ENCODE results near the gene SEMA4B.

Gene SEMA4B

GRCh38 chr15:90201944-90202375 is 830 bp downstream of the SEMA4B start:
- TF ChIP-seq EGR1 (IDR thresholded peaks at IDR 0.05) = no peak
- TF ChIP-seq ZBTB7A (IDR thresholded peaks at IDR 0.05; ENCODE audit: low read depth) = 0 out of 2 replicates have a peak, but pooled peaks have one; percentile 32
- TF ChIP-seq EP300 (IDR thresholded peaks at IDR 0.05; ENCODE audit: borderline replicate concordance) = no peak

- no peak for TF ChIP-seq TCF12 (IDR thresholded peaks at IDR 0.05; ENCODE audit: low read depth)
- no peak for TF ChIP-seq YY1 (IDR thresholded peaks at IDR 0.05; ENCODE audit: low read depth)
- no peak for TF ChIP-seq EGR1 (IDR thresholded peaks at IDR 0.05)
- no peak for TF ChIP-seq TAF1 (IDR thresholded peaks at IDR 0.05; ENCODE audit: low read depth)
- TF ChIP-seq ZBTB7A (IDR thresholded peaks at IDR 0.05; ENCODE audit: low read depth) = no peak
- TF ChIP-seq CREB1 (IDR thresholded peaks at IDR 0.05; ENCODE audit: low read depth) = no peak
- no peak for TF ChIP-seq TEAD4 (IDR thresholded peaks at IDR 0.05)
- no peak for TF ChIP-seq NFIC (IDR thresholded peaks at IDR 0.05)
- no peak for TF ChIP-seq FOXM1 (IDR thresholded peaks at IDR 0.05; ENCODE audit: borderline replicate concordance, low read depth)
- no peak for TF ChIP-seq REST (IDR thresholded peaks at IDR 0.05; ENCODE audit: low read depth)
- no peak for TF ChIP-seq CEBPB (IDR thresholded peaks at IDR 0.05)
- TF ChIP-seq EP300 (IDR thresholded peaks at IDR 0.05; ENCODE audit: borderline replicate concordance) = no peak
These were observed 1.8 kb downstream of the SEMA4B start for GRCh38 chr15:90202929-90203328.

- TF ChIP-seq MAX (IDR thresholded peaks at IDR 0.05) = no peak
- no peak for TF ChIP-seq TEAD4 (IDR thresholded peaks at IDR 0.05)
- no peak for TF ChIP-seq RAD21 (IDR thresholded peaks at IDR 0.05; ENCODE audit: low read depth)
- TF ChIP-seq EP300 (IDR thresholded peaks at IDR 0.05; ENCODE audit: borderline replicate concordance) = no peak
- TF ChIP-seq EGR1 (IDR thresholded peaks at IDR 0.05) = no peak
- no peak for TF ChIP-seq FOXM1 (IDR thresholded peaks at IDR 0.05; ENCODE audit: borderline replicate concordance, low read depth)
- TF ChIP-seq TAF1 (IDR thresholded peaks at IDR 0.05; ENCODE audit: low read depth) = no peak
- no peak for TF ChIP-seq ZBTB7A (IDR thresholded peaks at IDR 0.05; ENCODE audit: low read depth)
- no peak for TF ChIP-seq NFIC (IDR thresholded peaks at IDR 0.05)
- no peak for TF ChIP-seq CREB1 (IDR thresholded peaks at IDR 0.05; ENCODE audit: low read depth)
- TF ChIP-seq USF1 (IDR thresholded peaks at IDR 0.05) = no peak
- TF ChIP-seq YY1 (IDR thresholded peaks at IDR 0.05; ENCODE audit: low read depth) = no peak
- TF ChIP-seq TCF12 (IDR thresholded peaks at IDR 0.05; ENCODE audit: low read depth) = no peak
- no peak for TF ChIP-seq CEBPB (IDR thresholded peaks at IDR 0.05)
- no peak for TF ChIP-seq REST (IDR thresholded peaks at IDR 0.05; ENCODE audit: low read depth)
These were observed 2.3 kb downstream of the SEMA4B start for GRCh38 chr15:90203473-90203872.

- TF ChIP-seq NFIC (IDR thresholded peaks at IDR 0.05) = peak; percentile 80
- peak; percentile 42; the same call in 1 of the 2 replicates for TF ChIP-seq EP300 (IDR thresholded peaks at IDR 0.05; ENCODE audit: borderline replicate concordance)
- no peak for TF ChIP-seq CREB1 (IDR thresholded peaks at IDR 0.05; ENCODE audit: low read depth)
These were observed 2.8 kb downstream of the SEMA4B start for GRCh38 chr15:90203922-90204321.

GRCh38 chr15:90205050-90205848 is 4.1 kb downstream of the SEMA4B start:
- TF ChIP-seq MAX (IDR thresholded peaks at IDR 0.05) (no peak), TAF1 (IDR thresholded peaks at IDR 0.05; ENCODE audit: low read depth) (no peak), FOXM1 (IDR thresholded peaks at IDR 0.05; ENCODE audit: borderline replicate concordance, low read depth) (no peak), TCF12 (IDR thresholded peaks at IDR 0.05; ENCODE audit: low read depth) (no peak), CEBPB (IDR thresholded peaks at IDR 0.05) (no peak), YY1 (IDR thresholded peaks at IDR 0.05; ENCODE audit: low read depth) (no peak), CREB1 (IDR thresholded peaks at IDR 0.05; ENCODE audit: low read depth) (no peak), ZBTB7A (IDR thresholded peaks at IDR 0.05; ENCODE audit: low read depth) (no peak), EP300 (IDR thresholded peaks at IDR 0.05; ENCODE audit: borderline replicate concordance) (no peak), TEAD4 (IDR thresholded peaks at IDR 0.05) (no peak), RAD21 (IDR thresholded peaks at IDR 0.05; ENCODE audit: low read depth) (no peak)

GRCh38 chr15:90205886-90206285 is 4.8 kb downstream of the SEMA4B start:
- TF ChIP-seq EP300 (IDR thresholded peaks at IDR 0.05; ENCODE audit: borderline replicate concordance) = no peak
- TF ChIP-seq TAF1 (IDR thresholded peaks at IDR 0.05; ENCODE audit: low read depth) = no peak
- TF ChIP-seq MAX (IDR thresholded peaks at IDR 0.05) = no peak
- no peak for TF ChIP-seq USF1 (IDR thresholded peaks at IDR 0.05)
- no peak for TF ChIP-seq YY1 (IDR thresholded peaks at IDR 0.05; ENCODE audit: low read depth)
- TF ChIP-seq ZBTB7A (IDR thresholded peaks at IDR 0.05; ENCODE audit: low read depth) = no peak
- no peak for TF ChIP-seq EGR1 (IDR thresholded peaks at IDR 0.05)
- no peak for TF ChIP-seq TEAD4 (IDR thresholded peaks at IDR 0.05)
- no peak for TF ChIP-seq REST (IDR thresholded peaks at IDR 0.05; ENCODE audit: low read depth)
- TF ChIP-seq FOXM1 (IDR thresholded peaks at IDR 0.05; ENCODE audit: borderline replicate concordance, low read depth) = no peak
- no peak for TF ChIP-seq RAD21 (IDR thresholded peaks at IDR 0.05; ENCODE audit: low read depth)
- TF ChIP-seq TCF12 (IDR thresholded peaks at IDR 0.05; ENCODE audit: low read depth) = no peak
- no peak for TF ChIP-seq CREB1 (IDR thresholded peaks at IDR 0.05; ENCODE audit: low read depth)
- TF ChIP-seq NFIC (IDR thresholded peaks at IDR 0.05) = no peak
